Right atrium auricular region (tissue), 2 donors: ENCODE results near the gene DRC1. TPM values are rescaled to one million over a fixed set of nuclear protein-coding genes. Genes with fewer than 3 reads are reported as not detected.

Experiments used
- DNase-seq: peaks from one replicate; pipeline ENCODE4 v3.0.0-alpha.2; 2019; ENCODE audit warnings: low spot score
- H3K27ac ChIP-seq, 2 donors: fragments of 200-600 bp; sonication (generic); 1 replicate in 1 of 2; 2 replicates in 1 of 2; pipeline ENCODE4 v1.5.1; 2016 to 2019
- H3K27me3 ChIP-seq, 2 donors: fragments of 200-600 bp; sonication (generic); one replicate each; pipeline versions ENCODE4 v1.5.1 to v1.6.0; 2017 to 2019
- H3K36me3 ChIP-seq: fragments of 200-600 bp; sonication (generic); one replicate; pipeline ENCODE4 v1.5.1; 2016
- H3K4me1 ChIP-seq, 2 donors: fragments of 200-600 bp; sonication (generic); one replicate each; pipeline versions ENCODE4 v1.5.1 to v1.6.0; 2017 to 2019
- H3K4me3 ChIP-seq, 2 donors: fragments of 200-600 bp; sonication (generic); 1 replicate in 1 of 2; 2 replicates in 1 of 2; pipeline ENCODE4 v1.5.1; 2017 to 2019; ENCODE audit warnings: mild to moderate bottlenecking in 1 of 2, moderate library complexity in 1 of 2
- H3K9me3 ChIP-seq, 2 donors: fragments of 200-600 bp; sonication (generic); one replicate each; pipeline ENCODE4 v1.5.1; 2019
- total RNA-seq, 2 donors: library from RNA; depleted of rRNA; stranded (reverse); fragments of >200 nt; gene quantifications; one replicate each; pipeline ENCODE4 v1.1.0, GENCODE V29; 2016
- TF ChIP-seq, protein P1 (sequence below), 2 donors: fragments of 200-600 bp; sonication (generic); IDR thresholded peaks; one replicate each; pipeline ENCODE4 v1.5.1; 2019; ENCODE audit warnings: antibody characterized with exemption in 2 of 2

The DRC1 gene
- total RNA-seq, 2 donors from 2014 or later = not detected

DNA sequence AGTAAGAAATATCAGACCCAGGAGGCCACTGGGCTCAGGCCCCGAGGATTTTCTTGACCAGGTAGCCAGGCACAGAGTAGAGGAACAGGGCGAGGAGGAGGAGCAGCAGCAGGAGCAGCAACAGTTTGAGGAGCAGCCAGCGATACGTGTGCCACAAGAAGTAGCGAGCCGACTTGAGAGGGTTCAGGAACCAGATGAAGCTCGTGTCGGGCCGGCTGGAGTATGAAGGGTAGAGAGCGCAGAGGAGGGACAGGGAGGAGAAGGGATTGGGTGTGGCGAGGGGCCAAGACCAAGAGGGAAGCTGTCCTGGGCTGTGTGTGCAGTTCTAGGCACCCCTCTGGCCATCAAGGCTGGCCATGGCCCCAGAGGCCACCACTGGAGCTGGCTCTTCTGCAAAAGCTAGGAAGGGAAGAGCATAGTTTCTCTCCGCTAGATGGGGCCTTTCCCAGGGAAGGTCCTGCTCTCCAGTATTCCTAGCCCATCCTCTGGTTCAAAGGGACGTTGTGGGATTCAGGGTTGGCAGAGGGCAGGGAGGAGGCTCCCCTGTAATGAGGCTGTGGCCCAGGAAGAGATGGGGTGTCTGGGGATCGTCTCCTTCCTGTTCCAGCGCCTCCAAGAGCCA, 58.4 kb downstream of the DRC1 start:
- TF ChIP-seq, protein P1, sequence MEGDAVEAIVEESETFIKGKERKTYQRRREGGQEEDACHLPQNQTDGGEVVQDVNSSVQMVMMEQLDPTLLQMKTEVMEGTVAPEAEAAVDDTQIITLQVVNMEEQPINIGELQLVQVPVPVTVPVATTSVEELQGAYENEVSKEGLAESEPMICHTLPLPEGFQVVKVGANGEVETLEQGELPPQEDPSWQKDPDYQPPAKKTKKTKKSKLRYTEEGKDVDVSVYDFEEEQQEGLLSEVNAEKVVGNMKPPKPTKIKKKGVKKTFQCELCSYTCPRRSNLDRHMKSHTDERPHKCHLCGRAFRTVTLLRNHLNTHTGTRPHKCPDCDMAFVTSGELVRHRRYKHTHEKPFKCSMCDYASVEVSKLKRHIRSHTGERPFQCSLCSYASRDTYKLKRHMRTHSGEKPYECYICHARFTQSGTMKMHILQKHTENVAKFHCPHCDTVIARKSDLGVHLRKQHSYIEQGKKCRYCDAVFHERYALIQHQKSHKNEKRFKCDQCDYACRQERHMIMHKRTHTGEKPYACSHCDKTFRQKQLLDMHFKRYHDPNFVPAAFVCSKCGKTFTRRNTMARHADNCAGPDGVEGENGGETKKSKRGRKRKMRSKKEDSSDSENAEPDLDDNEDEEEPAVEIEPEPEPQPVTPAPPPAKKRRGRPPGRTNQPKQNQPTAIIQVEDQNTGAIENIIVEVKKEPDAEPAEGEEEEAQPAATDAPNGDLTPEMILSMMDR (IDR thresholded peaks at IDR 0.05) = no peak
- no peak for DNase-seq
- Histone ChIP-seq H3K36me3 (no peaks in the 10 kb centered on the region), H3K4me3 (no peak overlapping the region), H3K27me3 (no peaks in the 10 kb centered on the region), H3K27ac (no peak overlapping the region), H3K4me1 (peaks cover 0 to 5% of the 10 kb centered on the region in 2 donors), H3K9me3 (no peaks in the 10 kb centered on the region)

DNA sequence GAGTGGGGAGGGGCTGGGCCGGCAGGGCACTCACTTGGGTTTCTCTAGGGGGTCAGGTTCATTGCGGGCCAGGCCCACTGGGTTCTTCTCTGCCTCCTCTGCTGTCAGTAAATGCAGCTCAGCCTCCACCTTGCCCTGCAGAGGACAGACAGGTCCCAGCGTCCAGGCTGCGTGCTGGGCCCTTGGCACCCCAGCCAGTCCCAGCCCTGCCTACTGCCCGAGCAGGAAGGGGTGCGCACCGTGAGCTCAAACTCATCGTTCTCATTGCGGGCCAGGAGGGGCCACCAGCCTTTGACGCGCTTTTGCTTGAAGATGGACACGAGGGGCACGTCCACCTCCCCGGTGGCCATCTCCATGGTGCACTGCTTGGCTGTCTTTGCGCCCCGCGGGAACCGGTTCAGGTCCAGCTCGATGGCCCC, 58.9 kb downstream of the DRC1 start:
- Histone ChIP-seq H3K36me3 (no peaks in the 10 kb centered on the region), H3K9me3 (no peaks in the 10 kb centered on the region), H3K27ac (no peak overlapping the region), H3K4me3 (no peak overlapping the region), H3K27me3 (no peaks in the 10 kb centered on the region), H3K4me1 (peaks cover 0 to 5% of the 10 kb centered on the region in 2 donors)
- no peak for DNase-seq
- TF ChIP-seq, protein P1 (IDR thresholded peaks at IDR 0.05) = no peak

DNA sequence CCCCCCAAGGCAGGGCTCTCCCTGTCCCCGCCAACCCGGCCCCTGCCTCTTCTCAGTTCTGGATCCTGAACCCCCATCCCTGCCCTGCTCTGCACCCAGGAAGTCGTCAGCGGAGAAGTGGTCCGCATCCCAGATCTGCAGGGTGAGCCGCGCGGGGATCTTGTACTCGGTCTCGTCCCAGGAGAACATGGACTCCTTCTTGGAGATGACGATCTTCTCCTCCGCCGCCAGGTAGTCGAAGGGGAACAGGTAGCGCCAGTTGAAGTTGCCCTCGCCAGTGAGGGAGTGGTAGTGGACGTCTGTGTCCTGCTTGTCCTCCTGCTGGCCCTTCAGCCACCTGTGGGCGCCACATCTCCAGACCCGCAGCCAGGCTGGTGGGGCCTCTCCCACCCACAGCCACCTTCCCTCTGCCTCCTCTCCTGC, 59.9 kb downstream of the DRC1 start:
- DNase-seq = no peak
- no peaks in the 10 kb centered on the region for H3K36me3 ChIP-seq
- TF ChIP-seq, protein P1 (IDR thresholded peaks at IDR 0.05) = no peak
- H3K4me1 ChIP-seq = peaks cover 0 to 5% of the 10 kb centered on the region in 2 donors
- H3K27me3 ChIP-seq = no peaks in the 10 kb centered on the region
- no peak overlapping the region for H3K4me3 ChIP-seq
- H3K9me3 ChIP-seq = no peaks in the 10 kb centered on the region
- H3K27ac ChIP-seq = no peak overlapping the region

DNA sequence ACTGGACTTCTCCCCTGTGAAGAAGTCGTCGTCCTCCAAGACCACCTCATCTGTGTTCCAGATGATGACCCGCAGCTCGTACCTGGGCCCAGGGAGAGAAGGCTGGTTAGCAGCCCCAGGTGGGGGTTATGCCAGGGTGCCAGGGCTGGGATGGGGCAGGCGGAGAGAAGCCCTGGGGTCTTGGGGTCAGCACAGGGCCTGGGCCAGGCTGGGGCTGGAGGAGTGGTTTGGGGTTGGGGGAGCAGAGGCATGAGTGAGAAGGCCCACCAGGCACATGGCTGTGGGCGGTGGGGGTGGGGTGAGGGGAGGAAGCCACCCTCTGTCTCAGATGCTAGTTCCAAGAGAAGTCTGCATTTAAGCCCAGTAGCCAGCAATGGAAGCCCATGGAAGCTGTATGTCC, 60.4 kb downstream of the DRC1 start:
- no peak for DNase-seq
- H3K4me1 ChIP-seq = peaks cover 0 to 5% of the 10 kb centered on the region in 2 donors
- no peaks in the 10 kb centered on the region for H3K36me3 ChIP-seq
- no peak overlapping the region for H3K4me3 ChIP-seq
- H3K27ac ChIP-seq = no peak overlapping the region
- TF ChIP-seq, protein P1 (IDR thresholded peaks at IDR 0.05) = no peak
- H3K9me3 ChIP-seq = no peaks in the 10 kb centered on the region
- H3K27me3 ChIP-seq = no peaks in the 10 kb centered on the region

DNA sequence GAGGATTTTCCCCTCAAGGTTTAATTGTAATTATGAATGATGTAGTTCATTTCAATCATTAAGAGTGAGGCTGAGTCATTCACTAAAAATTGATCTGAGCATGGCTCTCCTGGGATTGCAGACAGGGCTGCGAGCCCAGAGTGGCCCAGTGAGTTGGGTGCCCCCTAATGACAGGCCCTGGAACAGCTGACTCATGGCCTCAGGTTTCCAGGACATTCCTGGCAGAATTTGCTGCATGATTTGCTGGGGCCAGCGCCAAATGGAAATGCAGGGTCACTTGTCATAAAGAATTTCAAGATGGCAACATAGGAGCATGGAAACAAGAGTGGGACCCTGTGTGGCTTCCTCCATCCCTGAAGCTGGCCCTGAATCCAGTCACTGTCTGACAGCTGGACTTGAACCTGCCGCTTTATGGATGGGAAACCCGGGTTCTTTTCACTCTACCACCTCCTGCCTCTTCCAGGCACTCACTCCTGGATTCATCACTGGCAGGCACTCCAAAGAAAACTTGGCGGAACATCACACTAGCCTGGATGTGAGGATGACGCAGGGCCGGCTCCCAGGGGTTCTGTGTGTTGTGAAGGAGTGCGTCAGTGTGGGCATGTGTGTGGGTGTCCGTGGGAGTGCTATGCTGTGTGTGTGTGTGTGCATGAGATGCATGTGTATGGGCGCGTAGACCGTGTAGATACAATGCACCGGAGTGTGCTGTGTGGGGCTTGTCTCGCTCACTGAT, 61.0 kb downstream of the DRC1 start:
- DNase-seq = no peak
- Histone ChIP-seq H3K27me3 (no peaks in the 10 kb centered on the region), H3K27ac (no peak overlapping the region), H3K4me3 (no peak overlapping the region), H3K9me3 (no peaks in the 10 kb centered on the region), H3K4me1 (peaks cover 0 to 5% of the 10 kb centered on the region in 2 donors), H3K36me3 (no peaks in the 10 kb centered on the region)
- TF ChIP-seq, protein P1 (IDR thresholded peaks at IDR 0.05) = peak in 1 of 2 donors; percentile 46
